Esophagus mucosa (tissue), 1 donor: ENCODE results near the gene MAN1B1. TPM values are rescaled to one million over a fixed set of nuclear protein-coding genes. Genes with fewer than 3 reads are reported as not detected.
A peak's percentile ranks its signal among the peaks of the same experiment; 100 is the strongest.
"Not testable (repeated sequence)": the region's sequence is repeated elsewhere in the genome, so short reads cannot be mapped to it uniquely, and the experiment has no call there.

Experiments used
- ATAC-seq: fragments of 200-7000 bp; cut with Tn5 transposase; one replicate; pipeline ENCODE4 v1.9.1; 2020
- total RNA-seq: library from RNA; stranded (reverse); gene quantifications from one replicate; pipeline ENCODE4 v1.2.4, GENCODE V29; 2023
- donor health status: DM: yes; HTN: yes; CAD: no.

MAN1B1 gene
- total RNA-seq, 1 donor from 2014 or later = 46.2 TPM

DNA sequence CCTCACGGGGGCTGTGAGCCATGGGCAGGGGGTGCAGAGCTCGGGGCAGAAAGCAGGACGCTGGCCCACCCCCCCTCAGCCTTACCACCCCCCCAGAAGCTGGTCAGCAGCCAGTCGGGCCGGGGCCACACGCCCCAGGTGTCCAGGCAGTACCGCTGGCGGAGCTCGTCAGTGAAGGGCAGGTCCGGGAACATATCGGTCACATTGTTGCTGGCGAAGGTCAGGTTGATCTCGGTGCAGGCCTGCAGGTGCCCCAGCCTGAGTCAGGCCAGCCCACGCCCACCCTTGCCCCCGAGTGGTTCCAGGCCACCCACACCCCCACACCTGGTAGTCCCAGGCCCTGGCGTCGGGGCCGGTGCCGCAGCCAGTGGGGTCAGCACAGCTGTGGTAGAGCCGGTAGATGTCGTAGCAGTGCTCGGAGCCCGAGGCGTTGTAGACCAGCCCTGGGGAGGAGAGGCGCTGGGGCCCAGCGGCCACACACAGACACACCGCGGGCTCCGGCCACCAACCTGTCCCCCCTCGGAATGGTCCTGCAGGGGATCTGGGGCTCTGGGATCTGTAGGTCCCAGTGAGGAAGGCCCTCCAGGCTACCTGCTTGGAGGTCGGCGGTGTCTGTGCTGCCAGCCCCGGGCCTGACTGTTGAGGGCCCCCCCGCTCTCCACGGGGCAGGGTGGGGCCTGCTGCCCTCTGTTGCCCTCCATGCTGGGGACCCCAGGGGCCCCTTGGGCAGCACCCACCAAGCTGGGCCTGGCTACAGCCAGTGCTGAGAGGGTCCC, 25.2 kb downstream of the MAN1B1 start:
- no peak for ATAC-seq

- ATAC-seq = no peak
Observed at GRCh38 chr9:137112564-137113384, 26.0 kb downstream of the MAN1B1 start.

DNA sequence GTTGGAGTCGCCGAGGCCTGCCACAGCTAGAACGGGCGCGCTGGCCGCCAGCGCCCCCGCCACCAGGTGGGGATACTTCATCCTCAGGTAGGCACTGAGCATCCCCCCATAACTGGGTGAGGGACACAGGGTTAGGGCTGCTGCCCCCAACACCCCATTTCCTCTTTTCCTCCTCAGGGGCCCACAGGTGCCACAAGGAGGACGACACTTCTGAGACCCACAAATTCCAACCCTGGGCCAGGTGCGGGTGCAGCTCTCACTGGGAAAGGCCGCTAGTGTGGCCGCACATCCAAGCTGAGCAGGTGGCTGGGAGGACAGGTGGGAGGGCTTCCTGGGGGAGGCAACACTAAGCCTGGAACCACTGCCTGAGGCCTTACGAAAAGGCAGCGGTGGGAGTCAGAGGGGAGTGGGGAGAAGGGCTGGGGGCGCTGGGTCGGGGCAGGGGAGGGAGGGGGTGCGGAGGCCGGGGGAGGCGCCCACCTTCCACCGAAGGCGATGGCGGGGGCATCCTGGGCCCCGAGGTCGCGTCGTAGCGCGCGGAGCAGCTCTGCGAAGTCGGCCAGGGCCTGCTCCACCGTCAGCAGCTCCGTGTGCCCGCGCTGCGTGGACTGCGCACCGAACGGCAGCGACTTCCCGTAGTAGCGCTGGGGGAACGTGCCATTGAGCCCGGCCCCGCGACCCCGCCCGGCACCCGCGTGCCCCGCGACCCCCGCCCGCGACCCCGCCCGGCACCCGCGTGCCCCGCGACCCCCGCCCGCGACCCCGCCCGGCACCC, 26.8 kb downstream of the MAN1B1 start:
- ATAC-seq = no peak

DNA sequence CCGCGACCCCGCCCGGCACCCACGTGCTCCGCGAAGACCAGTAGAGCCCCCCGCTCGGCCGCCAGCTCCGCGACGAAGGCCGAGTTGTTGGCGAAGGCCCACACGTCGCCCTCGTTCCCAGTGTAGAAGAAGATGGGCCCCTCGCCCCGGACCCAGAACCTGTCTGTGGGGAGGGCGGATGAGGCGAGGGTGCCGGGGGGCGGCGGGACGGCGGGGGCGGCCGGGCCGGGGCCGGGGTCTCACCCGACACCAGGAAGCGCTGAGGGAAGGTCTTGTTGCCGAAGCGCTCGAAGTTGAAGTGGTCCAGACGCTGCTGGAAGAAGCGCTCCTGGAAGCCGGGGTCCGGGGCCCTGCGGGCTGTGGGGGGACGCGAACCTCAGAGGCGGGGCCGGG, 27.4 kb downstream of the MAN1B1 start:
- ATAC-seq = no peak

GRCh38 chr9:137114613-137115393, 28.0 kb downstream of the MAN1B1 start, which contains the start of gene DPP7:
Gene DPP7, minus strand, starts transcription at chr9:137114733. Its CDS starts 20 bp downstream, at chr9:137114713.
- ATAC-seq = peak; percentile 75

GRCh38 chr9:137115394-137116026, 28.7 kb downstream of the MAN1B1 start:
- ATAC-seq = peak; percentile 4

GRCh38 chr9:137116027-137116507, 29.3 kb downstream of the MAN1B1 start:
- no peak for ATAC-seq

GRCh38 chr9:137116728-137117127, 29.9 kb downstream of the MAN1B1 start:
- no peak for ATAC-seq

DNA sequence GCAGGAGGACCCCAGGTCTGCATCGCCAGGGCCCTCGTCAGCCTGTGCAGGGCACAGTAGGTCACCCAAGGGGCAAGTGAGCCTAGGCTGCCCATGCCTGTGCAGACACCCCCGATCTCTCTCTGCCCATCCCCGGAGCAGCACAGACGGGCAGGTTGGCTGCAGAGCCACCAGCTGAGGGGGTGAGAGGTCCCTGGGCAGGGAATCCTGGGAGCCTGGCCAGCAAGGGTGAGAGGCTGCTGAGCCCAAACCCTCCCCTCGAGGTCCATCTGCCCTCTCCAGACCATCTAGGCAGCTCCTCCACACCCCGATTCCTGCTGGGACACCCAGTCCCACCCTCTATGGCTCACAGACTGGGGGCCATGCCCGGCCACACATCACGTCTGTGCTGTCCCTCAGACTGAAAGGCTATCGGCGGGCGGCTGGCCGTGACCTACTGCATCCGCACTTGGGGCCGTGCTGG, 30.5 kb downstream of the MAN1B1 start:
- ATAC-seq = no peak

DNA sequence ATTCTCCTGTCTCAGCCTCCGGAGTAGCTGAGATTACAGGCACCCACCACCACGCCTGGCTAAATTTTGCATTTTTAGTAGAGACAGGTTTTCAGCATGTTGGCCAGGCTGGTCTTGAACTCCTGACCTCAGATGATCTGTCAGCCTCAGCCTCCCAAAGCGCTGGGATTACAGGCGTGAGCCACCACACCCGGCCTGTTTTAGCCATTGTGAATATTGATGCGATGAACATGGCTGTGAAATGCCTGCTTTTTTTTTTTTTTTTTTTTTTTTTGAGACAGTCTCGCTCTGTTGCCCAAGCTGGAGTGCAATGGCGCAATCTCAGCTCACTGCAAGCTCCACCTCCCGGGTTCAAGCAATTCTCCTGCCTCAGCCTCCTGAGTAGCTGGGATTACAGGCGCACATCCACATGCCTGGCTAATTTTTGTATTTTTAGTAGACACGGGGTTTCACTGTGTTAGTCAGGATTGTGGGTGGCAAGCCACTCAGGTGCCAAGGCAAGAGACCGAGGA, 31.4 kb downstream of the MAN1B1 start:
- not testable (repeated sequence) for ATAC-seq

DNA sequence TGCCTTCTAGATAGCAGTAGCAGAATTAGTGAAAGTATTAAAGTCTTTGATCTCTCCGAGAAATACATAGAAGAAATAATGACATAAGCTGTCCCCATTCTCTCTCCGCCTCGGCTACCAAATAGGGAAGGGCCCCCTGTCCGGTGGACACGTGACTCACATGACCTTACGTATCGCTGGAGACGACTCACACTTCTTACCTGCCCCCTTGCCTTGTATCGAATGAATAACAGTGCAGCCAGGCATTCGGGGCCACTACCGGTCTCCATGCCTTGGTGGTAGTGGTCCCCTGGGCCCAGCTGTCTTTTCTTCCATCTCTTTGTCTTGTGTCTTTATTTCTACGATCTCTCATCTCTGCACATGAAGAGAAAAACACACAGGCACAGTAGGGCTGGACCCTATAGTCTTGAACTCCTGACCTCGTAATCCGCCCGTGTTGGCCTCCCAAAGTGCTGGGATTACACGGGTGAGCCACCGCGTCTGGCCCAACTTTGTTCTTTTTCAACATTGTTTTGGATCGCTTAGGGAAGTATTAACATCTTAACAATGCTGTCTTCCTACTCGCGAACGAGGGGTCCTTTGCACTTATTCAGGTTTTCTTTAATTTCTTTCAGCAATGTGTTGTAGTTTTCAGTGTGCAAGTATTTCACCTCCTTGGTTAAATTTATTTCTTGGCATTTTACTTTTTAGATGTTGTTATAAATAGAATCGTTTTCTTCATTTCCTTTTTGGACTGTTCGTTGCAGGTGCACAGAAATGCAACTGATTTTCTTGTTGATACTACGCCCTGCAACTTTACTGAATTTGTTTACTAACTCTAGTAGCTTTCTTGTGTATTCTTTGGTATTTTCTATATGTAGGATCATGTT, 35.4 kb downstream of the MAN1B1 start:
- not testable (repeated sequence) for ATAC-seq

DNA sequence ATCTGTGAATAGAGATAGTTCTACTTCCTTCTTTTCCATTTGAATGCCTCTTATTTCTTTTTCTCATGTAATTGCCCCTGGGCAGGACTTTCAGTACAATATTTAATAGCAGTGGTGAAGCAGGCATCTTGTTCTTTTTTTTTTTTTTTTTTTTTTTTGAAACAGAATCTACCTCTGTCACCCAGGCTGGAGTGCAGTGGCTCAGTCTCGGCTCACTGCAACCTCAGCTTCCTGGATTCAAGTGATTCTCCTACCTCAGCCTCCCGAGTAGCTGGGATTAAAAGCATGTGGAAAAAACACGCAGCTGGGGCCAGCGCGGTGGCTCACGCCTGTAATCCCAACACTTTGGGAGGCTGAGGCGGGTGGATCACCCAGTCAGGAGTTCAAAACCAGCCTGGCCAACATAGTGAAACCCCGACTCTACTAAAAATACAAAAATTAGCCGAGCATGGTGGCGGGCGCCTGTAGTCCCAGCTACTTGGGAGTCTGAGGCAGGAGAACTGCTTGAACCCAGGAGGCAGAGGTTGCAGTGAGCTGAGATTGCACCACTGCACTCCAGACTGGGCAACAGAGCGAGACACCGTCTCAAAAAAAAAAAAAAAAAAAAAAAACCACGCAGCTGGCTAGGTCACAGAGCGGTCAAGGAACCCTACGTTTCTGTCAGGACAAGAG, 36.1 kb downstream of the MAN1B1 start:
- ATAC-seq = not testable (repeated sequence)

- ATAC-seq = no peak
Observed at GRCh38 chr9:137123468-137123837, 36.7 kb downstream of the MAN1B1 start.

- ATAC-seq = not testable (repeated sequence)
Observed at GRCh38 chr9:137123952-137124462, 37.2 kb downstream of the MAN1B1 start.

DNA sequence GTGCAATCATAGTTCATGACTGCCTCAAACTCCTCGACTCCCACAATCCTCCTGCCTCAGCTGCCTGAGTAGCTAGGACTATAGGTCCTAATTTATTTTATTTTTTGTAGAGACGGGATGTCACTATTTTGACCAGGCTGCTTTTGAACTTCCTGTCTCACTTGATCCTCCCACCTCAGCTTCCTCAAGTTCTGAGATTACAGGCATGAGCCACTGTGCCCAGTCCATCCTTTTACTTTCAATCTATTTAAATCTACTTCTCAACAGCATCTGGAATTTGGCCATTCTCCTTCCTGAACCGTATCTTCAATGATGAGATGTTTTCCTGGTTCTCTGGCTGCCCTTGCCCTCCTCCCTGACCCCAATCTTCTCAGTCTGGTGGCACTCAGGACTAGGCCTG, 40.0 kb downstream of the MAN1B1 start:
- ATAC-seq = no peak

GRCh38 chr9:137127301-137128157, 40.7 kb downstream of the MAN1B1 start:
- no peak for ATAC-seq

GRCh38 chr9:137128158-137128861, 41.5 kb downstream of the MAN1B1 start:
- no peak for ATAC-seq
